ENCODE results near the gene LIME1.

LIME1 gene

GRCh38 chr20:63690898-63691710 is 45.4 kb upstream of the LIME1 start:
- TF ChIP-seq CTCF (conservative IDR thresholded peaks at IDR 0.05; ENCODE audit: low read depth, low read length): no peak
- H3K4me3 ChIP-seq (ENCODE audit: low read depth, low read length): no peak overlapping the region
- no peak for DNase-seq (ENCODE audit: low read depth)

GRCh38 chr20:63691711-63692435 is 44.6 kb upstream of the LIME1 start:
- no peak for TF ChIP-seq CTCF (conservative IDR thresholded peaks at IDR 0.05; ENCODE audit: low read depth, low read length)
- no peak overlapping the region for H3K4me3 ChIP-seq (ENCODE audit: low read depth, low read length)
- DNase-seq (ENCODE audit: low read depth): no peak

GRCh38 chr20:63692436-63693082 is 43.9 kb upstream of the LIME1 start:
- no peak for DNase-seq (ENCODE audit: low read depth)
- TF ChIP-seq CTCF (conservative IDR thresholded peaks at IDR 0.05; ENCODE audit: low read depth, low read length): peak; percentile 20
- no peak overlapping the region for H3K4me3 ChIP-seq (ENCODE audit: low read depth, low read length)

- no peak for DNase-seq (ENCODE audit: low read depth)
- no peak for TF ChIP-seq CTCF (conservative IDR thresholded peaks at IDR 0.05; ENCODE audit: low read depth, low read length)
- no peak overlapping the region for H3K4me3 ChIP-seq (ENCODE audit: low read depth, low read length)
Measured at GRCh38 chr20:63693083-63693732, 43.3 kb upstream of the LIME1 start.

- H3K4me3 ChIP-seq (ENCODE audit: low read depth, low read length): no peak overlapping the region
- TF ChIP-seq CTCF (conservative IDR thresholded peaks at IDR 0.05; ENCODE audit: low read depth, low read length): no peak
- DNase-seq (ENCODE audit: low read depth): no peak
Measured at GRCh38 chr20:63693733-63694583, 42.5 kb upstream of the LIME1 start.
